Colon (tissue), 2 donors: ENCODE data around the gene ANO10.

ENCODE experiments used
- FAIRE-seq: peaks from 2 replicates; lab custom pipeline; 2012; peaks lifted over from hg19 to GRCh38; lab: Jason Lieb, UNC
- donor health status: control.
- donor health status: control.

ANO10 gene

DNA sequence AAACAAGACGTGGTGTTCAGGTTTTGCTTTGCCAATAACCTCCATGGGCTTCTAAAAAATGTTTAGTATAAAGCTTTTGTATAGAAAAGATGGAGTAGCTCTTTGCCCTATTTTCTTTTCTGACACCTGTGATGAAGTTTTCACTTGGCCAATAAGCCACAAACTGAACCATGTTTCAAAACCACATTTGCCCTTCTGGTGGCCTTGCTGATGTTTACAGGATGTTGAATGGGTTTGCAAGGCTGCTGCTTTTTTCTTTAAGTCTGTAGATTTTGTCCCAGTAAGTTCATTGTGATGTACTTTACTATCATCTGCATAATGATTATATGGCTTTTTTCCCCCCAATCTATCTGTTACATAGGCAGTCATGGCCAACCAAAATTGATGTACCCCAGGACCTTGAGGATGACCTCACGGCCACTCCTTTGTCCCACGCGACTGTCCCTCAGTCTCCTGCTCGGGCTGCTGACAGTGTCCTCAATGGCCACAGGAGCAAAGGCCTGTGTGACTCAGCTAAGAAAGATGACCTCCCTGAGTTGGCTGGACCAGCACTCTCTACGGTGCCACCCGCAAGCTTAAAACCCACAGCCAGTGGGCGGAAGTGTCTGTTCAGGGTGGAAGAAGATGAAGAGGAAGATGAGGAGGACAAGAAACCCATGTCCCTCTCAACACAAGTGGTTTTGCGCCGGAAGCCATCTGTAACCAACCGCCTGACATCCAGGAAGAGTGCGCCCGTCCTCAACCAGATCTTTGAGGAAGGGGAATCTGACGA lies 274.6 kb downstream of the ANO10 start:
- FAIRE-seq, result no peak

DNA sequence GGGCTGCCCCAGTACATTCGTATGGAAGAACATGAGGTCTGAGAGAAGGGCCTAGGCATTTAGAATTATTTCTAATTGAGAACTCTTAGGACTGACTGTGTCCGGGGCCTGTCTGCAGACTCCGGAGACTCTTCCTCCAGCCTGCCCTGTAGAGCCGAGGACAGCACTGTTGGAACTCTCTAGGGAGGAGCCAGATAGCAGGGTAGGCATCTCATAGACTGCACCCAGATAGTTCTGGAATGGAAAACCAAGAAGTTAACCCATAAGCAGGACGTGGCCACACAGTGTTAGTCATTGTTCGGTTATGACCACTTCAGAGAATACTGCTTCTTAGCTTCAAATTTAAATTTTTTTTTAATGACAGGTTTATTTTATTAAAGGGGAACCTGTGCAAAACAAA lies 275.9 kb downstream of the ANO10 start:
- FAIRE-seq, result no peak

GRCh38 chr3:43345246-43345645 lies 276.6 kb downstream of the ANO10 start:
- no peak for FAIRE-seq

DNA sequence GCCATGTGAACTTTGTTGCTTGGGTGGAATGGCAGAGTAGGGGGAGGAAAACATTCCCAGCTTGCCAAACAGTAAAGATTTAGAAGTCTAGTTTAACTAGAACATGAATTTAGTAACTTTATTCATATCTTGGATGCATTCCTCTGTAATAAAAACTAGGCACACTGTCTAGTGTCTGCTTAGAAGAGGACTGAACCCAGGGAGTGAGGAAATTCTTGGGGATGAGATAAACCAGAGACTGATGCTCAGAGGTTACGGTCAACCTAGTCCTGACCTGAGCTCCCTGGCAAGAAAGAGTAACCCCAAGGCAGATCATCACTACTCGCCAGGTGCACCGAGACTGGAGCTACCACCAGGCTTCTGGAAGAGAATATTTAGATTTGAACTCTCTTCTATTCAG lies 277.3 kb downstream of the ANO10 start:
- FAIRE-seq, result no peak

DNA sequence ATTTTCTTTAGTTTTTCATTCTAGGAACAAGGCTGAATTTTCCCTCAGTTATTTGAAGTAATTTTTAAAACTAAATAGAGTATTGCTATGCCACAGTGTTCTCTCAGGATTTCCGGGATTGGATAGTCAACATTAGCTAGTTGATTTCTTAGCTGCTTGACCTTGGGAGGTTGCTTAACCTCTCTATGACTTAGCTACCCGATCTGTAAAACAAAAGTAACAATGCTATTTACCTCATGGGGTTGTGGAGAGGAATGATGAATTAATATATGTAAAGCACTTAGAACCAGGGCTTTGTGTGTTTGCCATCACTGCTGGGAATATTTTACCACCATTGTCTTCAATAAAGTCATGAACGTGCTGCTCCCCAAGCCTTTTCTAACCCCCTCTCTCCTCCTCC lies 278.0 kb downstream of the ANO10 start:
- FAIRE-seq, result no peak

- no peak for FAIRE-seq
Measured at GRCh38 chr3:43343185-43343584, 278.6 kb downstream of the ANO10 start.

- no peak for FAIRE-seq
Measured at GRCh38 chr3:43341788-43342187, 280.0 kb downstream of the ANO10 start.

GRCh38 chr3:43340403-43340802 lies 281.4 kb downstream of the ANO10 start:
- no peak for FAIRE-seq

GRCh38 chr3:43338295-43338694 lies 283.5 kb downstream of the ANO10 start:
- FAIRE-seq, result no peak

DNA sequence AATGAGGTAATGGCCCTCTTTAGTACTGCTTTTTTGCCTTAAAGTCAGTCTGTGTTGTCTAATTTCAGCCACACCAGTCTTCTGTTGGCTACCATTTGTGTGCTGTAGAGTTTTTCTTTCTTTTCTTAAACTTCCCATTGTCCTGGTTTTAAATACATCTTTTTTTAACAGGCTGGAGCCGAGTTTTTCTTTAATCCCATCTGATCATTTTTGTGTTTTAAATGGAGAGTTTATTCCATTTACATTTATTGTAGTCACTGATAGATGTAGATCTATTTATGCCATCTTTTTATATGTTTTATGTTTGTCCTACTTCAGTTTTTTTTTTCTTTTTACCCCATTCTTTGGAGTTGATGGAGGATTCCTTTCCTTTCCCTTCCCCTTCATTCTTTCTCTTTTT lies 286.0 kb downstream of the ANO10 start:
- no peak for FAIRE-seq

GRCh38 chr3:43334976-43335375 lies 286.8 kb downstream of the ANO10 start:
- FAIRE-seq, result no peak

DNA sequence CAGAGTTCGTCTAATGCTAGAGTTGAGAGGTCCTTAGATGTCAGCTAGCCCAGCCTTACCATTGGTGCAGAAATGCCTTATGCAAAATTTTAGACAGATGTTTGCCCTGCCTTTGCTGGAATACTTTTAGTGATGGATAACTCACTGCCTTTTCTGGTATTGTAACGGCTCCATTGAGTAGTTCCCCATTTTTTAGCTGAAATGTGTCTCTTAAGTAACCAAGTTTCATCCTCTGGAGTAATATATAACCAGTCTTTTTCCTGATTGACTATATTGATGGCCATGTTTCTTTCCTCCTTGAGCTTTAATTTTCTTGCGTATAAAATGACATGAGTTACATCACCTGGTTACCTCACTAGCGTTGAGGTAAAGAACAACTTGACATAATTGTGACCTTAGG lies 290.4 kb downstream of the ANO10 start:
- FAIRE-seq, result no peak

- FAIRE-seq, result no peak
Measured at GRCh38 chr3:43330981-43331380, 290.8 kb downstream of the ANO10 start.

DNA sequence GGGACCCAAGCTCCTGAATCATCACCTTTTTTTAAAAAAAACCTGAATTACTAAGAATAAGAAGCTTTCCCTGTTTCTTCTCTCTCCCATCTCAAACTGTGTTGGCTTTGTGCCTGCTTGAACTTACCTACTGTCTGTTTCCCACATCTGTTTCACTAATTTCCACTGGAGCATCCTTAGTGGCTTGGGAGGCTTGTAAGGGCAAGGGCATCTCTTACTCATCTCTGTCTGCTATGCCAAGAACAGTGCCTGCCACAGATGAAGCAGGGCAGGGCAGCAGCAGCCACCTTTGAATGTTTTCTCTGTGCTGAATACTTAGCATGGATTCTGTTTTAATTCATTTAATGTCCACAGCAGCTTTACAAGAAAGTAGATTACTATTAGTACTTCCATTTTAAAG lies 293.2 kb downstream of the ANO10 start:
- FAIRE-seq, result no peak

DNA sequence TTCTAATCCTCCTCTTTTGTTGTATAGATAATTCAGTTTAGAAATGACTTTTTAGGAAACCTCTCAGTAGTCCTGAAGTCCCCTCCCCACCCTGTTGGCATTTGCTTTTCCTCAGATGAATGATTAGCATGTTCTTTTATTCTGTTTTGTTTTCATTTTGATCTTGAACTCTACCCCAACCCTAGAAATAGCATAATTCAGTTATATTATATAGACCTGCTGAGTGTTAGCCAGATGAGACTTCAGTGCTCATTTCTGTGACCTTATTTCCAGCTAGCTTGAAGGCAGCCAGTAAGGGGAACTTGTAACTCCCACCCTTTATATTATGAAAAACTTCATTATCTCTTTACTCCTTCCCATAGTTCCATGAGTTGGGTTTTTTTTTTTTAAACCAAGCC lies 294.2 kb downstream of the ANO10 start:
- no peak for FAIRE-seq

DNA sequence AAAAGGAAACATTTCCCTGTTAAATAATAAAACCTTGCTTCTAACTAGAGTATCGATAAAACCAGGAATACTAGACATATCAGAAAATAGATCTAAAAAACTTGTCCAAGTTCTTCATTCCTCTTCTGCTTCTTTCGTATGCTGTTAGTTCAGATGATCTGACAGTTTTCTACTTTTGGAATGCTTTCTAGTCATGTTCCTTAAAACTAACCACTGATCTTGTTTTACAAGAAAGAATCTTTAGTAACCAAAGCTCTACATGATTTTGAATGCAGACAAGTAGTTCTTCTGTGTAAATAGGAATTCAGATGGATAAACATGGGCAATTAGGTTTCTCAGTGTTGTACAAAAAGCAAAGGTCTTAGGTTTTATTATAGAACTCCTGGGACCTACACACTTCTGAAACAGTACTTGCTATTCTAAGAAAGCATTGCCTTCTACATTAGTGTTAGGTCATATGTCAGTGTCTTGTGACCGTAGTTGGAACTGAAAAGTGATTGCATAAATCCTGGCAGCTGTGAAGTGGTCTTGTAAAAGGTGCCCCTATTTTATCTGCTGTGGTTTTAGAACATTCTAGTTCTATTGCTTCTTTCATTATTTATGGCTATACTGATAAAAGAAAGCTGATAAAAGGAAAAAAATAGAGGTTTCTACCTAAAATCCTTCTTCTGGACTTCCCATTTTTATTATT lies 294.8 kb downstream of the ANO10 start:
- no peak for FAIRE-seq

DNA sequence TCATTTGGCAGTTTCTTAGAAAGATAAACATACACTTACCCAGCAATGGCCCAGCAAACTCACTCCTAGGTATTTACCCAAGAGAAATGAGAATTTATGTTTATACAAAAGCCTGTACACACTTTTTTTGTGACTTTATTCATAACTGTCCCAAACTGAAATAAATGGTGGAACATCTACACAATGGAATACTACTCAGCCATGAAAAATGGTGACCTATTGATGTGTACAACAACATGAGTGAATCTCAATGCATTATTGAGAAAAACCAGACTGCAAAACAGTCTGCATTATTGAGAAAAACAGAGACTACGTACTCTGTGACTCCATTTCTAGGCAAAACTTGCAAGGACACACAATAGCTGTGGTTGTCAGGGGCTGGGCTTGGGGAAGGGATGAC lies 298.3 kb downstream of the ANO10 start:
- no peak for FAIRE-seq

DNA sequence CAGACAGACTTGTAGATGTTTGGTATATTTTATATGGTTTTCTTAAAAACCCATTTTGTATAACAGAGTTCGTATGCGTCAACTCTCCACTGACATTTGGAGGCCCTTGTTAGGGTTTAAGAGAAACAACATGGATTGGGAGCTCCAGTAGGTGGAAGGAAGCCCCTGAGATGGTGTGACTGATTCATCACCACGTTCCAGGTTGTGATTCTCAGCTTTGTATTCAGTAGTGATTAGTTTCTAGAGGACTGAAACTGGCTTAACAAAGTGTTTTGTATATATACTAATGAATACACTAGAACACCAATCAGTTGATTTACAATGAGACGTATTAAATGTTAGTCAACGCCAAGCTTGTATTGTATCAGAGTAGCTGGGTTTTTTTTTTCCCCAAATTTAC lies 301.5 kb downstream of the ANO10 start:
- no peak for FAIRE-seq

DNA sequence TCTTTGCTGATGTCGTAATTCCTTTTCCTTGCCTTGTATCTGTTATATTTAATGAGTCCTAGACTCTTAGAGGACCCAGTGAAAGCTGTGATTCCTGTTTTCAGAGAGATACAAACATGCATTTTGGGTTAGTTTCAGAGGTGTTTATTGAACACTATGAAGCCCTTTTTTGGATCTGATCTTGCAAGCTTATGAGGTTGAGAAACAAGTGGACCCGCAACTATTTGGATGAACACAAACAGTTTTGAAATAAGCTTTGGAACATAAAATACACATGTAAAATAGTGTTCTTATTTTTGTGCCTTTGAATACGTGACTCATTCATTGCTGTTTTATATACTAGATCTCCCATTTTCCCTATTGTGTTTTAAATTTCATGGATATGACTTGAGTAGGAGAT lies 302.0 kb downstream of the ANO10 start:
- FAIRE-seq, result no peak

DNA sequence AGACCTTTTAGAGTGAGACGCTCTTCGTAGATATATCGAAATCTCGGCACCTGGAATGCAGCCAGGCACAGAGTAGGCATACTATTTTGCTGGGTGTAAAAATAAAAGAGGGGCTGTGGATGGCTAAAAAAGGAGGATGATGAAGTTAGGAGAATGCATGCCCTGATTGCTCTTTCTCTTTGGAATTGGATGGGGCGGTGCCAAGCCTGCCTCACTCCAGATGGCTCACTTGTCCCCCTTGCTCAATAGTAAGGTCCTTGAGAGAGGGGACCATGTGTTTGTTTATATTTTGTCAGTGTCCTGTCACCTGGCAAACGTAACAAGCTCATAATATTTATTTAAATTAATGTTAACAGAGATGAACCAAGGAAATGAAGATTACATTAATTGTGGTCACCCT lies 302.4 kb downstream of the ANO10 start:
- FAIRE-seq, result no peak

DNA sequence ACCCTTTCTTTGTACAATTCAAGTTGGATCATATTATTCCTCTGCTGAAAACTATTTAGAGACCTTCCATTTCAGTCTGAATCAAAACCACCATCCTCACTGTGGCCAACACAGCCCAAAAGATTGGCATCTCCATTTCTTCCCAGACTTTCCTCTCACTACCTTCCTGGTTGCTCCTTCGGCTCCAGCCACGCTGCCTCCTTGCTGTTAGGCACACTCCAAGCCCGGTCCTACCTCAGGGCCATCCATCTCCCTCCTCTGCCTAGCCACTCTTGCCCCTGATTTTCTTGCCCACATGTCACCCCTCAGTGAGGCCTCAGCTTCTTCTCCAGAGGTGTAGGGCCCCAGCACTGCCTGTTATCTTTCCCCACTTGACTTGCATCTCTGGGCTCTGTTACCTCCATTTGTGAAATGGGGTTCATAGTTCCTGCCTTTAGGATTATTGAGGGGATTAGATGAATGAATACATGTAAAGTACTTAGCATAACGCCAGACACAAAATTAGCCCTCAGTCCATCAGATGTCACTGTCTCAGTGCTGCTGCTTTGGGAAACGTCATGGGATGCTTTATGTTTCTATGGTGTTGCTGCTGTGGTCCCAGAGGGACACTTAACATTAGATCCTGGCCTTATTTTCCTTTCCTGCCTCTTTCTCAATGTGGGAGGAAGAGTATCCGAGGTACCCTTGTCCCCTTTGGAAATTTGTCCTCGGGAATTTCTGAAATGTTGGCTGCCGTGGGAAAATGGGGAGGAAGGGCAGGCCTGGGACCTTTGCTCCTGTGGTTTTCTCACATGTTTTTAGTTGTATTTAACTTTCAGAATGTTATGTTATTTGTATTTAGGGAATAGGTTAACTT lies 304.1 kb downstream of the ANO10 start:
- FAIRE-seq, result no peak

- no peak for FAIRE-seq
Measured at GRCh38 chr3:43316783-43317460, 304.9 kb downstream of the ANO10 start.
